B cell (primary cell): Measurements from ENCODE around the gene PDPR. TPM values are rescaled to one million over a fixed set of nuclear protein-coding genes. Genes with fewer than 3 reads are reported as not detected.

Source experiments
- ATAC-seq: fragments of 200-7000 bp; cut with Tn5 transposase; one replicate; pipeline ENCODE4 v1.10.0; 2021; ENCODE audit warnings: low read depth, mild to moderate bottlenecking, moderate number of reproducible peaks, moderate library complexity
- CTCF ChIA-PET: fragments of 350-600 bp; sonication (Branson Sonifier 250); formaldehyde crosslinking; loops from one replicate; lab custom pipeline; 2021; ENCODE audit warnings: antibody characterized with exemption, inconsistent platforms; lab: Charles Lee
- POLR2A ChIA-PET: fragments of 350-600 bp; sonication (Branson Sonifier 250); formaldehyde crosslinking; loops from one replicate; lab custom pipeline; 2021; ENCODE audit warnings: antibody characterized with exemption; lab: Charles Lee
- DNase-seq: peaks from one replicate; pipeline ENCODE4 v3.0.0; 2013
- H2AFZ ChIP-seq: 2 replicates; pipeline ENCODE4 v1.6.1; 2012; ENCODE audit warnings: mild to moderate bottlenecking, low read depth, low read length; ENCODE audit not compliant: insufficient read depth, poor library complexity, severe bottlenecking
- H3K27ac ChIP-seq, 2 donors: 1 replicate in 1 of 2; 2 replicates in 1 of 2; pipeline ENCODE4 v1.5.1; 2012 to 2013; ENCODE audit warnings: low read length in 2 of 2, mild to moderate bottlenecking in 2 of 2, moderate library complexity in 1 of 2
- H3K27me3 ChIP-seq, 4 experiments: fragments of 200-600 bp in 1 of 4; sonication (generic) in 1 of 4; replicated peaks in 1 of 4; 1 replicate in 2 of 4; 2 replicates in 2 of 4; pipeline versions ENCODE4 v1.6.1 to v1.7.0; 2013 to 2016; ENCODE audit warnings: low read length in 3 of 4, mild to moderate bottlenecking in 2 of 4, mixed read lengths in 1 of 4, moderate library complexity in 1 of 4; ENCODE audit not compliant: insufficient read depth in 4 of 4, control insufficient read depth in 3 of 4; ENCODE audit errors: control extremely low read depth in 1 of 4
- H3K36me3 ChIP-seq, 2 experiments: replicated peaks in 1 of 2; 1 replicate in 1 of 2; 2 replicates in 1 of 2; pipeline versions ENCODE4 v1.6.1 to v1.7.1; 2013; ENCODE audit warnings: low read length in 1 of 2; ENCODE audit not compliant: insufficient read depth in 2 of 2, control insufficient read depth in 1 of 2; ENCODE audit errors: control extremely low read depth in 1 of 2, extremely low read depth in 1 of 2
- H3K4me1 ChIP-seq, 2 donors: fragments of 200-600 bp in 1 of 2; sonication (generic) in 1 of 2; 1 replicate in 1 of 2; 2 replicates in 1 of 2; pipeline versions ENCODE4 v1.5.1 to v1.6.1; 2013 to 2017; ENCODE audit warnings: low read length in 2 of 2; ENCODE audit not compliant: control insufficient read depth in 2 of 2, insufficient read depth in 2 of 2
- H3K4me2 ChIP-seq: replicated peaks from 2 replicates; pipeline ENCODE3; 2012; ENCODE audit warnings: mild to moderate bottlenecking, low read depth, low read length; ENCODE audit not compliant: poor library complexity, severe bottlenecking
- H3K4me3 ChIP-seq, 5 experiments: fragments of 200-600 bp in 1 of 5; sonication (generic) in 1 of 5; 1 replicate in 3 of 5; 2 replicates in 2 of 5; pipeline versions ENCODE4 v1.5.1 to v1.7.0; 2011 to 2016; ENCODE audit warnings: low read length in 4 of 5, mild to moderate bottlenecking in 4 of 5, low read depth in 2 of 5, control low read depth in 1 of 5, moderate library complexity in 1 of 5; ENCODE audit not compliant: insufficient read depth in 1 of 5; ENCODE audit errors: control extremely low read depth in 1 of 5, extremely low read depth in 1 of 5
- H3K79me2 ChIP-seq: fragments of 200-600 bp; sonication (generic); one replicate; pipeline ENCODE4 v1.6.0; 2016; ENCODE audit warnings: low read length; ENCODE audit not compliant: control insufficient read depth, insufficient read depth
- H3K9ac ChIP-seq: fragments of 200-600 bp; sonication (generic); 2 replicates; pipeline ENCODE4 v1.6.1; 2017; ENCODE audit warnings: mild to moderate bottlenecking, low read length, moderate library complexity
- H3K9me3 ChIP-seq, 3 donors: one replicate each; pipeline versions ENCODE4 v1.6.1 to v1.7.1; 2013; ENCODE audit warnings: low read length in 2 of 3; ENCODE audit not compliant: control insufficient read depth in 2 of 3, insufficient read depth in 1 of 3; ENCODE audit errors: control extremely low read depth in 1 of 3
- H4K20me1 ChIP-seq: 2 replicates; pipeline ENCODE4 v1.6.0; 2012; ENCODE audit warnings: mild to moderate bottlenecking, low read length; ENCODE audit not compliant: insufficient read depth, control insufficient read depth, poor library complexity, severe bottlenecking
- H3K27ac Mint-ChIP-seq: one replicate; pipeline ENCODE4 v1.8.0; 2021; ENCODE audit warnings: mixed read lengths
- H3K27me3 Mint-ChIP-seq: one replicate; pipeline ENCODE4 v1.8.0; 2021; ENCODE audit warnings: mixed read lengths
- H3K4me1 Mint-ChIP-seq: one replicate; pipeline ENCODE4 v1.8.0; 2021; ENCODE audit warnings: mixed read lengths
- H3K4me3 Mint-ChIP-seq: one replicate; pipeline ENCODE4 v1.8.0; 2021; ENCODE audit warnings: mixed read lengths
- H3K9me3 Mint-ChIP-seq: one replicate; pipeline ENCODE4 v1.8.0; 2022; ENCODE audit warnings: mixed read lengths; ENCODE audit not compliant: insufficient read depth
- EZH2 ChIP-seq: IDR thresholded peaks from 2 replicates; pipeline ENCODE4 v1.6.1; 2012; ENCODE audit warnings: borderline replicate concordance, low read depth, mild to moderate bottlenecking, moderate library complexity, low read length; ENCODE audit not compliant: insufficient read depth, poor library complexity, severe bottlenecking
- WGBS: methylation state at CpG from one replicate; pipeline ENCODE4 v1.1.5; 2013; ENCODE audit warnings: missing lambda C conversion rate; ENCODE audit not compliant: insufficient coverage; 5-methylcytosine and 5-hydroxymethylcytosine counted together
- intact Hi-C: fragments of 100-400 bp; cut with micrococcal nuclease; formaldehyde crosslinking; loops from one replicate; pipeline ENCODE4 v1.10.0; 2022
- polyA plus RNA-seq: library from polyadenylated mRNA; depleted of rRNA; stranded (reverse); fragments of >200 nt; gene quantifications from 2 replicates; pipeline ENCODE4 v1.2.3, GENCODE V29; 2012
- total RNA-seq, 2 donors: library from RNA; stranded (reverse); fragments of 120-200 nt in 1 of 2; gene quantifications; 1 replicate in 1 of 2; 2 replicates in 1 of 2; pipeline versions ENCODE4 v1.2.3 to v1.2.4, GENCODE V29; 2013 to 2022
- TF ChIP-seq, protein P1 (sequence below): fragments of 200-600 bp; IDR thresholded peaks from one replicate; pipeline ENCODE4 v1.8.0; 2022; ENCODE audit warnings: antibody characterized with exemption, mild to moderate bottlenecking

The PDPR gene
- total and polyA plus RNA-seq, 2 donors (not counting 1 experiment from before 2014, with no cell fraction given): 14.7 to 28.3 TPM

DNA sequence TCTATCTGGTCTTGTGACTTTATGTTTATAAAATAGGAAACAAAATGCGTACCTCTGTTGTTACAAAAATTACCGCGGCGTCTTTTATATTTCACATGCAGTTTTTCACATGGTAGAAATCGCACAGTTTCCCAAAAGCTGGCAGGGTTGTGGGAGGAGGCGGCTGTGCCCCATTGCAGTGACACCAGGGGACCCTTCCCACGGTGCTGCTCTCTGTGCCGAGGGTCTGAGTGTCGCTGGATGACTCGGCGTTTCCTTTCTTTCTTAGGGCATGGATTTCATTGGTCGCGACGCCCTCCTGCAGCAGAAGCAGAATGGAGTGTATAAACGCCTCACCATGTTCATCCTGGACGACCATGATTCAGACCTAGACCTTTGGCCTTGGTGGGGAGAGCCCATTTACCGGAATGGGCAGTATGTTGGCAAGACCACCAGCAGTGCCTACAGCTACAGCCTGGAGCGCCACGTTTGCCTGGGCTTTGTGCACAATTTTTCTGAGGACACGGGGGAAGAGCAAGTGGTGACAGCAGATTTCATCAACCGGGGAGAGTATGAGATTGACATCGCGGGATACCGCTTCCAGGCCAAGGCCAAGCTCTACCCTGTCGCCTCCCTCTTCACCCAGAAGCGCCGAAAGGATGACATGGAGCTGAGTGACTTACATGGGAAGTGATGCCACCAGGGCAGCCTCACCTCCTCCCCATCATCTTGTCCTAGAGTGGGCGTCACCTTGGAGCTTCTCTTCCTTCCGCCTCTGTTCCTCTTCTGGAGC is 42.3 kb downstream of the PDPR start:
- whole genome bisulfite sequencing: 96% methylated on average over 28 of the region's 29 CpGs
- Histone ChIP-seq H4K20me1 (no peaks in the 10 kb centered on the region), H3K4me3 (no peak overlapping the region), H3K4me1 (no peaks in the 10 kb centered on the region), H3K36me3 (peaks cover 20 to 96% of the 10 kb centered on the region in 2 experiments), H3K27ac (no peak overlapping the region), H3K27me3 (no peaks in the 10 kb centered on the region), H2AFZ (no peak overlapping the region), H3K9me3 (no peaks in the 10 kb centered on the region), H3K79me2 (no peaks in the 10 kb centered on the region), H3K4me2 (no peak overlapping the region), H3K9ac (no peak overlapping the region)
- Mint-ChIP-seq H3K4me3 (no peak overlapping the region), H3K4me1 (no peaks in the 10 kb centered on the region), H3K27me3 (no peaks in the 10 kb centered on the region), H3K9me3 (no peaks in the 10 kb centered on the region), H3K27ac (no peak overlapping the region)
- POLR2A ChIA-PET: no interaction called here
- intact Hi-C loops: no loop called here
- TF ChIP-seq, protein P1, sequence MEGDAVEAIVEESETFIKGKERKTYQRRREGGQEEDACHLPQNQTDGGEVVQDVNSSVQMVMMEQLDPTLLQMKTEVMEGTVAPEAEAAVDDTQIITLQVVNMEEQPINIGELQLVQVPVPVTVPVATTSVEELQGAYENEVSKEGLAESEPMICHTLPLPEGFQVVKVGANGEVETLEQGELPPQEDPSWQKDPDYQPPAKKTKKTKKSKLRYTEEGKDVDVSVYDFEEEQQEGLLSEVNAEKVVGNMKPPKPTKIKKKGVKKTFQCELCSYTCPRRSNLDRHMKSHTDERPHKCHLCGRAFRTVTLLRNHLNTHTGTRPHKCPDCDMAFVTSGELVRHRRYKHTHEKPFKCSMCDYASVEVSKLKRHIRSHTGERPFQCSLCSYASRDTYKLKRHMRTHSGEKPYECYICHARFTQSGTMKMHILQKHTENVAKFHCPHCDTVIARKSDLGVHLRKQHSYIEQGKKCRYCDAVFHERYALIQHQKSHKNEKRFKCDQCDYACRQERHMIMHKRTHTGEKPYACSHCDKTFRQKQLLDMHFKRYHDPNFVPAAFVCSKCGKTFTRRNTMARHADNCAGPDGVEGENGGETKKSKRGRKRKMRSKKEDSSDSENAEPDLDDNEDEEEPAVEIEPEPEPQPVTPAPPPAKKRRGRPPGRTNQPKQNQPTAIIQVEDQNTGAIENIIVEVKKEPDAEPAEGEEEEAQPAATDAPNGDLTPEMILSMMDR: no peak
- TF ChIP-seq EZH2: no peak
- DNase-seq (no peak), ATAC-seq (no peak)
- CTCF ChIA-PET: no interaction called here

DNA sequence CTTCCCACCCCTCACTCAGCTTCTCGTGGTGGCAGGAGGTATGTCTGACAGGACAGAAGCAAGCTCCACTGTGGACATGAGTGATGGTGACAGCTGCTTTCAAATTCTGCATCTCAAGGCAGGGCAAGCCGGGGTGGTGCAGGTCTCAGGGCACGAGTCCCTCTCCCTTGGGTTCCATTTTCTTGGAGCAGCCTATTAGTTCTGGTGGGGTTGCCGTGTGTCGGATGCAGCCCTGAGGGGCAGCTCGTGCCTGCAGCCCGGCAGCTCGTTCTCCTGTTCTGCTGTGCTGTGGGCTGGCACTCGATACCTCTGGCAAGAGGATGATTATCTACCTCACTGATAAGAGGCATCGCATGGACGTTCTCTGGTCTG is 43.0 kb downstream of the PDPR start:
- H4K20me1 ChIP-seq: no peaks in the 10 kb centered on the region
- H2AFZ ChIP-seq: no peak overlapping the region
- Mint-ChIP-seq H3K4me1 (no peaks in the 10 kb centered on the region), H3K9me3 (no peaks in the 10 kb centered on the region), H3K27me3 (no peaks in the 10 kb centered on the region), H3K4me3 (no peak overlapping the region), H3K27ac (no peak overlapping the region)
- ChIA-PET CTCF (no interaction called here), POLR2A (no interaction called here)
- intact Hi-C loops: no loop called here
- 93% methylated on average over 11 of the region's 11 CpGs for WGBS
- no peak overlapping the region for H3K4me2 ChIP-seq
- DNase-seq: no peak
- peaks cover 20 to 96% of the 10 kb centered on the region in 2 experiments for H3K36me3 ChIP-seq
- H3K4me1 ChIP-seq: no peaks in the 10 kb centered on the region
- no peaks in the 10 kb centered on the region for H3K9me3 ChIP-seq
- no peaks in the 10 kb centered on the region for H3K79me2 ChIP-seq
- no peak for ATAC-seq
- no peaks in the 10 kb centered on the region for H3K27me3 ChIP-seq
- no peak overlapping the region for H3K9ac ChIP-seq
- TF ChIP-seq EZH2: no peak
- TF ChIP-seq, protein P1: no peak
- no peak overlapping the region for H3K27ac ChIP-seq
- no peak overlapping the region for H3K4me3 ChIP-seq
